K562 (cell line): ENCODE results near the gene AJM1. TPM values are rescaled to one million over a fixed set of nuclear protein-coding genes. Genes with fewer than 3 reads are reported as not detected.

Source experiments
- MAZ ChIP-seq, 2 experiments: fragments of 450-650 bp in 1 of 2; sonication (generic) in 1 of 2; formaldehyde crosslinking; IDR thresholded peaks in 1 of 2; conservative IDR thresholded peaks in 1 of 2; 2 replicates each; pipeline versions ENCODE4 v1.4.0 to v1.5.0; 2020; ENCODE audit warnings: mild to moderate bottlenecking in 1 of 2, missing genetic modification reagents in 1 of 2
- MCM3 ChIP-seq: fragments of 450-650 bp; IDR thresholded peaks from 2 replicates; pipeline ENCODE4 v1.6.1; 2016
- RNF2 ChIP-seq: sonication (generic); IDR thresholded peaks from 2 replicates; pipeline ENCODE4 v1.6.1; 2016
- SREBF2 ChIP-seq: sonication (generic); formaldehyde crosslinking; IDR thresholded peaks from 2 replicates; pipeline ENCODE4 v1.4.0; 2020; ENCODE audit warnings: mild to moderate bottlenecking, missing genetic modification reagents
- TAF1 ChIP-seq: IDR thresholded peaks from 2 replicates; pipeline ENCODE4 v1.6.1; 2011; ENCODE audit warnings: mild to moderate bottlenecking, low read length, moderate library complexity; ENCODE audit not compliant: insufficient read depth, control insufficient read depth, severe bottlenecking; ENCODE audit errors: extremely low read depth
- ZBTB7A ChIP-seq: IDR thresholded peaks from 2 replicates; pipeline ENCODE4 v1.6.1; 2011; ENCODE audit warnings: low read depth, mild to moderate bottlenecking, low read length, moderate library complexity, borderline replicate concordance; ENCODE audit not compliant: control insufficient read depth
- ZNF217 ChIP-seq: sonication (generic); formaldehyde crosslinking; IDR thresholded peaks from 2 replicates; pipeline ENCODE4 v1.8.0; 2022; ENCODE audit warnings: mild to moderate bottlenecking, missing genetic modification reagents
- ZNF76 ChIP-seq: fragments of 250-450 bp; sonication (Bioruptor Pico); IDR thresholded peaks from 2 replicates; pipeline ENCODE4 v1.4.0; 2020; ENCODE audit warnings: mild to moderate bottlenecking, moderate library complexity, borderline replicate concordance
- polyA plus RNA-seq, 8 experiments: library from polyadenylated mRNA; depleted of rRNA in 4 of 8; stranded (reverse) in 5 of 8; unstranded in 3 of 8; fragments of >200 nt; fragmentation: Nextera tagmentation in 2 of 8; fragmentation: Illumina TruSeq in 1 of 8; extraction: Ambion mirVana in 2 of 8; extraction: Trizol in 1 of 8; gene quantifications; 2 replicates each; pipeline versions ENCODE4 v1.2.1 to v1.2.3, GENCODE V29; 2011 to 2014; ENCODE audit warnings: inconsistent platforms in 1 of 8, missing spikeins in 1 of 8
- total RNA-seq, 7 experiments: library from RNA; depleted of rRNA in 6 of 7; stranded (reverse); fragments of >200 nt in 6 of 7; fragmentation: Illumina TruSeq in 2 of 7; extraction: Trizol in 2 of 7; gene quantifications; 2 replicates each; pipeline versions ENCODE4 v1.2.1 to v1.2.3, GENCODE V29; 2011 to 2021; ENCODE audit warnings: low replicate concordance in 1 of 7
- TF ChIP-seq, protein P1 (sequence below): fragments of 250-450 bp; sonication (Bioruptor Pico); IDR thresholded peaks from 2 replicates; pipeline ENCODE4 v1.5.0; 2021
- TF ChIP-seq, protein P2 (sequence below): sonication (generic); formaldehyde crosslinking; IDR thresholded peaks from 2 replicates; pipeline ENCODE4 v1.8.1; 2023; ENCODE audit warnings: mild to moderate bottlenecking, missing genetic modification reagents
- TF ChIP-seq, protein P3 (sequence below): fragments of 200-600 bp; sonication (generic); IDR thresholded peaks from one replicate; pipeline ENCODE4 v1.6.1; 2012; ENCODE audit warnings: mild to moderate bottlenecking, low read depth, low read length, inconsistent platforms
- TF ChIP-seq, protein P4 (sequence below): fragments of 250-450 bp; sonication (Bioruptor Pico); IDR thresholded peaks from 2 replicates; pipeline ENCODE4 v1.5.0; 2020; ENCODE audit warnings: mild to moderate bottlenecking

AJM1 gene
- total and polyA plus RNA-seq, 9 of the 15 experiments (the other 6 are each of a cell fraction or from before 2014, with no cell fraction given), result 0.01 to 3.7 (median 0.65) TPM; not detected in 1

DNA sequence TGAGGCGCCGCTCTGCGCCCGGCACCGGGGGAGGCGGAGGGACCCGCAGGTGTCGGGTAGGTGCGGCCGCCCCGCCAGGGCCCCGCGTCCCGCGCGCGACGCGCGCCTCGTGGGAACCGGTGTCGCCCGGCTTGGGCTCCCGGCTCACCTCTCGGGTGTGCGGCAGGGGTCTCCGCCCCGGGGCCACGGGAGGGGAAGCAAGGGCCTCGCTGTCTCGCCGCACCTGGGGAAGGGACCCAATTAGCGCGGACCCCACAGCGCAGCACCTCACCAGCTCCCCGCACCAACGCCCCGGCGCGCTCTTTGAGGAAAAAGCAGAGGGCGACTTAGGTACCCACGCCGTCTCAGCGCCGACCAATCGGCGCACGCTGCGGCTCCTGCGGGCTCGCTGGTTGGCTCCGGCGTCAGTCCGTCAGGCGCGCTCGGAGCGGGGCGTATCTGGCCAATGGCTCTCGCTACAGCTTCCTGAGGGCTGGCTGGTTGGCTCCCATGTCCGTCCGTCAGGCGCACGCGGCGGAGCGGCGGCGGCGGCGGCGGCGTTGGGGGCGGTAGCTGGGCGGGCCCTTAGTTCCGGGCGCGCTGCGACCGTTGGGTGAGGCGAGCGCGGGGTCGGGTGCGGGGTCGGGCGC lies 43.8 kb downstream of the AJM1 start, which contains the start of gene TRAF2 (continued):
- TF ChIP-seq, protein P1, sequence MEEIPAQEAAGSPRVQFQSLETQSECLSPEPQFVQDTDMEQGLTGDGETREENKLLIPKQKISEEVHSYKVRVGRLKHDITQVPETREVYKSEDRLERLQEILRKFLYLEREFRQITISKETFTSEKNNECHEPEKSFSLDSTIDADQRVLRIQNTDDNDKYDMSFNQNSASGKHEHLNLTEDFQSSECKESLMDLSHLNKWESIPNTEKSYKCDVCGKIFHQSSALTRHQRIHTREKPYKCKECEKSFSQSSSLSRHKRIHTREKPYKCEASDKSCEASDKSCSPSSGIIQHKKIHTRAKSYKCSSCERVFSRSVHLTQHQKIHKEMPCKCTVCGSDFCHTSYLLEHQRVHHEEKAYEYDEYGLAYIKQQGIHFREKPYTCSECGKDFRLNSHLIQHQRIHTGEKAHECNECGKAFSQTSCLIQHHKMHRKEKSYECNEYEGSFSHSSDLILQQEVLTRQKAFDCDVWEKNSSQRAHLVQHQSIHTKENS (CRISPR knock-in tag), result no peak
- TF ChIP-seq, protein P2, sequence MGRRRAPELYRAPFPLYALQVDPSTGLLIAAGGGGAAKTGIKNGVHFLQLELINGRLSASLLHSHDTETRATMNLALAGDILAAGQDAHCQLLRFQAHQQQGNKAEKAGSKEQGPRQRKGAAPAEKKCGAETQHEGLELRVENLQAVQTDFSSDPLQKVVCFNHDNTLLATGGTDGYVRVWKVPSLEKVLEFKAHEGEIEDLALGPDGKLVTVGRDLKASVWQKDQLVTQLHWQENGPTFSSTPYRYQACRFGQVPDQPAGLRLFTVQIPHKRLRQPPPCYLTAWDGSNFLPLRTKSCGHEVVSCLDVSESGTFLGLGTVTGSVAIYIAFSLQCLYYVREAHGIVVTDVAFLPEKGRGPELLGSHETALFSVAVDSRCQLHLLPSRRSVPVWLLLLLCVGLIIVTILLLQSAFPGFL (CRISPR knock-in tag), result no peak
- TF ChIP-seq, protein P3, sequence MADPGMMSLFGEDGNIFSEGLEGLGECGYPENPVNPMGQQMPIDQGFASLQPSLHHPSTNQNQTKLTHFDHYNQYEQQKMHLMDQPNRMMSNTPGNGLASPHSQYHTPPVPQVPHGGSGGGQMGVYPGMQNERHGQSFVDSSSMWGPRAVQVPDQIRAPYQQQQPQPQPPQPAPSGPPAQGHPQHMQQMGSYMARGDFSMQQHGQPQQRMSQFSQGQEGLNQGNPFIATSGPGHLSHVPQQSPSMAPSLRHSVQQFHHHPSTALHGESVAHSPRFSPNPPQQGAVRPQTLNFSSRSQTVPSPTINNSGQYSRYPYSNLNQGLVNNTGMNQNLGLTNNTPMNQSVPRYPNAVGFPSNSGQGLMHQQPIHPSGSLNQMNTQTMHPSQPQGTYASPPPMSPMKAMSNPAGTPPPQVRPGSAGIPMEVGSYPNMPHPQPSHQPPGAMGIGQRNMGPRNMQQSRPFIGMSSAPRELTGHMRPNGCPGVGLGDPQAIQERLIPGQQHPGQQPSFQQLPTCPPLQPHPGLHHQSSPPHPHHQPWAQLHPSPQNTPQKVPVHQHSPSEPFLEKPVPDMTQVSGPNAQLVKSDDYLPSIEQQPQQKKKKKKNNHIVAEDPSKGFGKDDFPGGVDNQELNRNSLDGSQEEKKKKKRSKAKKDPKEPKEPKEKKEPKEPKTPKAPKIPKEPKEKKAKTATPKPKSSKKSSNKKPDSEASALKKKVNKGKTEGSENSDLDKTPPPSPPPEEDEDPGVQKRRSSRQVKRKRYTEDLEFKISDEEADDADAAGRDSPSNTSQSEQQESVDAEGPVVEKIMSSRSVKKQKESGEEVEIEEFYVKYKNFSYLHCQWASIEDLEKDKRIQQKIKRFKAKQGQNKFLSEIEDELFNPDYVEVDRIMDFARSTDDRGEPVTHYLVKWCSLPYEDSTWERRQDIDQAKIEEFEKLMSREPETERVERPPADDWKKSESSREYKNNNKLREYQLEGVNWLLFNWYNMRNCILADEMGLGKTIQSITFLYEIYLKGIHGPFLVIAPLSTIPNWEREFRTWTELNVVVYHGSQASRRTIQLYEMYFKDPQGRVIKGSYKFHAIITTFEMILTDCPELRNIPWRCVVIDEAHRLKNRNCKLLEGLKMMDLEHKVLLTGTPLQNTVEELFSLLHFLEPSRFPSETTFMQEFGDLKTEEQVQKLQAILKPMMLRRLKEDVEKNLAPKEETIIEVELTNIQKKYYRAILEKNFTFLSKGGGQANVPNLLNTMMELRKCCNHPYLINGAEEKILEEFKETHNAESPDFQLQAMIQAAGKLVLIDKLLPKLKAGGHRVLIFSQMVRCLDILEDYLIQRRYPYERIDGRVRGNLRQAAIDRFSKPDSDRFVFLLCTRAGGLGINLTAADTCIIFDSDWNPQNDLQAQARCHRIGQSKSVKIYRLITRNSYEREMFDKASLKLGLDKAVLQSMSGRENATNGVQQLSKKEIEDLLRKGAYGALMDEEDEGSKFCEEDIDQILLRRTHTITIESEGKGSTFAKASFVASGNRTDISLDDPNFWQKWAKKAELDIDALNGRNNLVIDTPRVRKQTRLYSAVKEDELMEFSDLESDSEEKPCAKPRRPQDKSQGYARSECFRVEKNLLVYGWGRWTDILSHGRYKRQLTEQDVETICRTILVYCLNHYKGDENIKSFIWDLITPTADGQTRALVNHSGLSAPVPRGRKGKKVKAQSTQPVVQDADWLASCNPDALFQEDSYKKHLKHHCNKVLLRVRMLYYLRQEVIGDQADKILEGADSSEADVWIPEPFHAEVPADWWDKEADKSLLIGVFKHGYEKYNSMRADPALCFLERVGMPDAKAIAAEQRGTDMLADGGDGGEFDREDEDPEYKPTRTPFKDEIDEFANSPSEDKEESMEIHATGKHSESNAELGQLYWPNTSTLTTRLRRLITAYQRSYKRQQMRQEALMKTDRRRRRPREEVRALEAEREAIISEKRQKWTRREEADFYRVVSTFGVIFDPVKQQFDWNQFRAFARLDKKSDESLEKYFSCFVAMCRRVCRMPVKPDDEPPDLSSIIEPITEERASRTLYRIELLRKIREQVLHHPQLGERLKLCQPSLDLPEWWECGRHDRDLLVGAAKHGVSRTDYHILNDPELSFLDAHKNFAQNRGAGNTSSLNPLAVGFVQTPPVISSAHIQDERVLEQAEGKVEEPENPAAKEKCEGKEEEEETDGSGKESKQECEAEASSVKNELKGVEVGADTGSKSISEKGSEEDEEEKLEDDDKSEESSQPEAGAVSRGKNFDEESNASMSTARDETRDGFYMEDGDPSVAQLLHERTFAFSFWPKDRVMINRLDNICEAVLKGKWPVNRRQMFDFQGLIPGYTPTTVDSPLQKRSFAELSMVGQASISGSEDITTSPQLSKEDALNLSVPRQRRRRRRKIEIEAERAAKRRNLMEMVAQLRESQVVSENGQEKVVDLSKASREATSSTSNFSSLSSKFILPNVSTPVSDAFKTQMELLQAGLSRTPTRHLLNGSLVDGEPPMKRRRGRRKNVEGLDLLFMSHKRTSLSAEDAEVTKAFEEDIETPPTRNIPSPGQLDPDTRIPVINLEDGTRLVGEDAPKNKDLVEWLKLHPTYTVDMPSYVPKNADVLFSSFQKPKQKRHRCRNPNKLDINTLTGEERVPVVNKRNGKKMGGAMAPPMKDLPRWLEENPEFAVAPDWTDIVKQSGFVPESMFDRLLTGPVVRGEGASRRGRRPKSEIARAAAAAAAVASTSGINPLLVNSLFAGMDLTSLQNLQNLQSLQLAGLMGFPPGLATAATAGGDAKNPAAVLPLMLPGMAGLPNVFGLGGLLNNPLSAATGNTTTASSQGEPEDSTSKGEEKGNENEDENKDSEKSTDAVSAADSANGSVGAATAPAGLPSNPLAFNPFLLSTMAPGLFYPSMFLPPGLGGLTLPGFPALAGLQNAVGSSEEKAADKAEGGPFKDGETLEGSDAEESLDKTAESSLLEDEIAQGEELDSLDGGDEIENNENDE, result no peak
- TF ChIP-seq MCM3, result no peak
- TF ChIP-seq ZBTB7A, result peak; percentile 55; the same call in 1 of the 2 replicates
- TF ChIP-seq, protein P4, sequence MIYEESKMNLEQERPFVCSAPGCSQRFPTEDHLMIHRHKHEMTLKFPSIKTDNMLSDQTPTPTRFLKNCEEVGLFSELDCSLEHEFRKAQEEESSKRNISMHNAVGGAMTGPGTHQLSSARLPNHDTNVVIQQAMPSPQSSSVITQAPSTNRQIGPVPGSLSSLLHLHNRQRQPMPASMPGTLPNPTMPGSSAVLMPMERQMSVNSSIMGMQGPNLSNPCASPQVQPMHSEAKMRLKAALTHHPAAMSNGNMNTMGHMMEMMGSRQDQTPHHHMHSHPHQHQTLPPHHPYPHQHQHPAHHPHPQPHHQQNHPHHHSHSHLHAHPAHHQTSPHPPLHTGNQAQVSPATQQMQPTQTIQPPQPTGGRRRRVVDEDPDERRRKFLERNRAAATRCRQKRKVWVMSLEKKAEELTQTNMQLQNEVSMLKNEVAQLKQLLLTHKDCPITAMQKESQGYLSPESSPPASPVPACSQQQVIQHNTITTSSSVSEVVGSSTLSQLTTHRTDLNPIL (CRISPR knock-in tag), result no peak
- TF ChIP-seq TAF1, result peak; percentile 61
- TF ChIP-seq ZNF217 (CRISPR knock-in tag), result no peak
- no peak for TF ChIP-seq SREBF2 (CRISPR knock-in tag)
- peak; percentile 44; the same call in 1 of the 2 replicates for TF ChIP-seq RNF2
- 0 out of 2 replicates have a peak, but pooled peaks have one; percentile 60 for TF ChIP-seq ZNF76 (CRISPR knock-in tag)
- peak; percentile 49 to 59; a peak in 3 of 4 replicates for TF ChIP-seq MAZ (CRISPR knock-in tag; conservative IDR thresholded peaks at IDR 0.05 in 1 of 2, IDR thresholded peaks at IDR 0.05 in 1 of 2)
